ENCODE data around the gene POFUT2. TPM values are rescaled to one million over a fixed set of nuclear protein-coding genes. Genes with fewer than 3 reads are reported as not detected.

The POFUT2 gene
- total RNA-seq, 2 donors from 2014 or later, result 49.0 to 73.3 TPM

DNA sequence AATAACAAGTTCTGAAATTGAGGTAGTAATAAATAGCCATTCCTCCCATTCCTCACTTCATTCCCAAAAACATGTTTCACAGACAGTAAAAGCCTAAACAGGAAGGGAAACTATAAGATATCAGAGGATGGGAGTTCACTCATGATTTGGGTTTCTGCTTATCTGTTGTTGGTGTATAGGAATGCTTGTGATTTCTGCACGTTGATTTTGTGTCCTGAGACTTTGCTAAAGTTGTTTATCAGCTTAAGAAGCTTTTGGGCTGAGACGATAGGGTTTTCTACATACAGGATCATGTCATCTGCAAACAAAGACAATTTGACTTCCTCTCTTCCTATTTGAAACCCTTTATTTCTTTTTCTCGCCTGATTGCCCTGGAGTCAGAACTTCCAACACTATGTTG is 26.0 kb upstream of the POFUT2 start:
- H3K36me3 Mint-ChIP-seq (ENCODE audit: low read depth), result peaks cover 5% of the 10 kb centered on the region
- no peak overlapping the region for H3K27ac ChIP-seq (ENCODE audit: low read depth, low read length)
- H3K4me3 ChIP-seq (ENCODE audit: low read length), result peak overlapping the region; percentile 33
- no peak overlapping the region for H3K9ac ChIP-seq (ENCODE audit: extremely low read depth, low read length, poor library complexity, severe bottlenecking)
- peaks cover 30% of the 10 kb centered on the region for H3K4me1 Mint-ChIP-seq
- H3K4me3 Mint-ChIP-seq, result no peak overlapping the region
- peaks cover 22% of the 10 kb centered on the region for H3K9me3 Mint-ChIP-seq
- no peaks in the 10 kb centered on the region for H3K36me3 ChIP-seq (ENCODE audit: control insufficient read depth, insufficient read depth, low read length)
- H3K27ac Mint-ChIP-seq, result no peak overlapping the region
- H3K27me3 ChIP-seq (ENCODE audit: control insufficient read depth, insufficient read depth, low read length, poor library complexity, severe bottlenecking), result no peaks in the 10 kb centered on the region
- 73 to 100% methylated on average over 1 to 2 of the region's 3 CpGs for WGBS, 2 experiments (ENCODE audit: insufficient coverage in 1 of 2, insufficient read length in 1 of 2)
- no peaks in the 10 kb centered on the region for H3K9me3 ChIP-seq (ENCODE audit: control insufficient read depth, low read length)
- TF ChIP-seq, protein P1, sequence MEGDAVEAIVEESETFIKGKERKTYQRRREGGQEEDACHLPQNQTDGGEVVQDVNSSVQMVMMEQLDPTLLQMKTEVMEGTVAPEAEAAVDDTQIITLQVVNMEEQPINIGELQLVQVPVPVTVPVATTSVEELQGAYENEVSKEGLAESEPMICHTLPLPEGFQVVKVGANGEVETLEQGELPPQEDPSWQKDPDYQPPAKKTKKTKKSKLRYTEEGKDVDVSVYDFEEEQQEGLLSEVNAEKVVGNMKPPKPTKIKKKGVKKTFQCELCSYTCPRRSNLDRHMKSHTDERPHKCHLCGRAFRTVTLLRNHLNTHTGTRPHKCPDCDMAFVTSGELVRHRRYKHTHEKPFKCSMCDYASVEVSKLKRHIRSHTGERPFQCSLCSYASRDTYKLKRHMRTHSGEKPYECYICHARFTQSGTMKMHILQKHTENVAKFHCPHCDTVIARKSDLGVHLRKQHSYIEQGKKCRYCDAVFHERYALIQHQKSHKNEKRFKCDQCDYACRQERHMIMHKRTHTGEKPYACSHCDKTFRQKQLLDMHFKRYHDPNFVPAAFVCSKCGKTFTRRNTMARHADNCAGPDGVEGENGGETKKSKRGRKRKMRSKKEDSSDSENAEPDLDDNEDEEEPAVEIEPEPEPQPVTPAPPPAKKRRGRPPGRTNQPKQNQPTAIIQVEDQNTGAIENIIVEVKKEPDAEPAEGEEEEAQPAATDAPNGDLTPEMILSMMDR (conservative IDR thresholded peaks at IDR 0.05), result no peak
- DNase-seq, result peak; percentile 3
- peaks cover 5% of the 10 kb centered on the region for H3K4me1 ChIP-seq (ENCODE audit: control insufficient read depth, insufficient read depth, low read length)
- peaks cover 3% of the 10 kb centered on the region for H3K27me3 Mint-ChIP-seq (ENCODE audit: insufficient read depth)

DNA sequence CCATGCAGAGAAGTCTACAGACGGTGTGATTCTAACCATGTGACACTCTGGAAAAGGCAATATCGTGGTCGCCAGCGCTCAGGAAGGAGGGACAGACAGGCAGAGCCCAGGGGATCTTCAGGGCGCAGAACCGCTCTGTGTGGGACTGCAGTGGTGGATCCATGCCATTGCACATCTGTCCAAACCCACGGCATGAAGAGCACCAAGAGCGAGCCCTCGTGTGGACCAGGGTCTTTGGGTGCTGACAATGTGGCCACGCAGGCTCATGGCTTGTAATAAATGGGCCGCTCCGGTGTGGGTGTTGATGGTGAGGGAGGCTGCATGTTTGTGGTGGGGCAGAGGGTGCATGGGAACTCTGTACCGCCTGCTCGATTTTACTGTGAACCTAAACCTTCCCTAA is 25.3 kb upstream of the POFUT2 start:
- Histone ChIP-seq H3K27me3 (ENCODE audit: control insufficient read depth, insufficient read depth, low read length, poor library complexity, severe bottlenecking) (no peaks in the 10 kb centered on the region), H3K4me1 (ENCODE audit: control insufficient read depth, insufficient read depth, low read length) (peaks cover 5% of the 10 kb centered on the region), H3K9me3 (ENCODE audit: control insufficient read depth, low read length) (no peaks in the 10 kb centered on the region), H3K27ac (ENCODE audit: low read depth, low read length) (no peak overlapping the region), H3K36me3 (ENCODE audit: control insufficient read depth, insufficient read depth, low read length) (no peaks in the 10 kb centered on the region), H3K9ac (ENCODE audit: extremely low read depth, low read length, poor library complexity, severe bottlenecking) (no peak overlapping the region), H3K4me3 (ENCODE audit: low read length) (no peak overlapping the region)
- WGBS, 2 experiments (ENCODE audit: insufficient coverage in 1 of 2, insufficient read length in 1 of 2), result 91% methylated on average over 9 to 13 of the region's 14 CpGs
- peaks cover 35% of the 10 kb centered on the region for H3K4me1 Mint-ChIP-seq
- no peak overlapping the region for H3K4me3 Mint-ChIP-seq
- peaks cover 3% of the 10 kb centered on the region for H3K27me3 Mint-ChIP-seq (ENCODE audit: insufficient read depth)
- H3K36me3 Mint-ChIP-seq (ENCODE audit: low read depth), result peaks cover 5% of the 10 kb centered on the region
- TF ChIP-seq, protein P1 (conservative IDR thresholded peaks at IDR 0.05), result no peak
- DNase-seq, result peak; percentile 33
- no peak overlapping the region for H3K27ac Mint-ChIP-seq
- peaks cover 22% of the 10 kb centered on the region for H3K9me3 Mint-ChIP-seq

- Histone ChIP-seq H3K9ac (ENCODE audit: extremely low read depth, low read length, poor library complexity, severe bottlenecking) (no peak overlapping the region), H3K27ac (ENCODE audit: low read depth, low read length) (no peak overlapping the region), H3K9me3 (ENCODE audit: control insufficient read depth, low read length) (no peaks in the 10 kb centered on the region), H3K4me1 (ENCODE audit: control insufficient read depth, insufficient read depth, low read length) (peaks cover 5% of the 10 kb centered on the region), H3K4me3 (ENCODE audit: low read length) (no peak overlapping the region), H3K36me3 (ENCODE audit: control insufficient read depth, insufficient read depth, low read length) (no peaks in the 10 kb centered on the region), H3K27me3 (ENCODE audit: control insufficient read depth, insufficient read depth, low read length, poor library complexity, severe bottlenecking) (no peaks in the 10 kb centered on the region)
- H3K27me3 Mint-ChIP-seq (ENCODE audit: insufficient read depth), result peaks cover 3% of the 10 kb centered on the region
- DNase-seq, result no peak
- peaks cover 22% of the 10 kb centered on the region for H3K9me3 Mint-ChIP-seq
- H3K36me3 Mint-ChIP-seq (ENCODE audit: low read depth), result peaks cover 5% of the 10 kb centered on the region
- no peak overlapping the region for H3K4me3 Mint-ChIP-seq
- WGBS, 2 experiments (ENCODE audit: insufficient coverage in 1 of 2, insufficient read length in 1 of 2), result 85 to 100% methylated on average over 1 of the region's 1 CpG
- H3K27ac Mint-ChIP-seq, result no peak overlapping the region
- H3K4me1 Mint-ChIP-seq, result peaks cover 32% of the 10 kb centered on the region
- TF ChIP-seq, protein P1 (conservative IDR thresholded peaks at IDR 0.05), result no peak
These were observed 24.6 kb upstream of the POFUT2 start for GRCh38 chr21:45312296-45312695.

Data from endodermal cell (in vitro differentiated cells).